Frontal cortex (tissue), 4 donors: ENCODE results near the gene TP53I13. TPM values are rescaled to one million over a fixed set of nuclear protein-coding genes. Genes with fewer than 3 reads are reported as not detected.
A peak's percentile ranks its signal among the peaks of the same experiment; 100 is the strongest.

Experiments used
- DNase-seq, 2 donors: peaks; one replicate each; pipeline ENCODE4 v3.0.0; 2012; ENCODE audit warnings: low spot score in 2 of 2
- FAIRE-seq: peaks from 2 replicates; lab custom pipeline; 2012; peaks lifted over from hg19 to GRCh38; lab: Jason Lieb, UNC
- total RNA-seq: library from RNA; depleted of rRNA; stranded (reverse); fragments of >200 nt; gene quantifications from one replicate; pipeline ENCODE4 v1.2.3, GENCODE V29; 2014
- donor health status: control.
- donor health status: control.
- donor health status: control.

The TP53I13 gene
- total RNA-seq, 1 donor from 2014 or later, result 4.9 TPM

GRCh38 chr17:29591146-29591736 is 22.7 kb downstream of the TP53I13 start:
- DNase-seq (peak in 1 of 2 donors; percentile 56), FAIRE-seq (no peak)

- FAIRE-seq, result no peak
Observed at GRCh38 chr17:29591737-29592608, 23.5 kb downstream of the TP53I13 start.

GRCh38 chr17:29592850-29593551 is 24.5 kb downstream of the TP53I13 start, which contains the start of gene ANKRD13B:
ANKRD13B (plus strand) TSS chr17:29593132; CDS start chr17:29593622, 490 bp downstream.
- DNase-seq (peak; percentile 68 to 80), FAIRE-seq (no peak)

More at GRCh38 chr17:29591737-29592608, 23.5 kb downstream of the TP53I13 start:
- DNase-seq, result peak; percentile 89 to 91

GRCh38 chr17:29593591-29594518 is 25.4 kb downstream of the TP53I13 start:
- DNase-seq (no peak), FAIRE-seq (no peak)

GRCh38 chr17:29594519-29595090 is 26.1 kb downstream of the TP53I13 start:
- DNase-seq (no peak), FAIRE-seq (no peak)

- no peak for DNase-seq
- no peak for FAIRE-seq
Observed at GRCh38 chr17:29595107-29595942, 26.8 kb downstream of the TP53I13 start.

- FAIRE-seq, result no peak
- no peak for DNase-seq
Observed at GRCh38 chr17:29595943-29596774, 27.7 kb downstream of the TP53I13 start.

GRCh38 chr17:29596811-29597210 is 28.3 kb downstream of the TP53I13 start:
- DNase-seq (no peak), FAIRE-seq (no peak)

- FAIRE-seq (no peak), DNase-seq (no peak)
Observed at GRCh38 chr17:29597361-29598172, 29.1 kb downstream of the TP53I13 start.

- DNase-seq (no peak), FAIRE-seq (no peak)
Observed at GRCh38 chr17:29603109-29603674, 34.7 kb downstream of the TP53I13 start.

- FAIRE-seq (no peak), DNase-seq (no peak)
Observed at GRCh38 chr17:29607557-29608195, 39.2 kb downstream of the TP53I13 start.

- DNase-seq (no peak), FAIRE-seq (no peak)
Observed at GRCh38 chr17:29608986-29609385, 40.5 kb downstream of the TP53I13 start.

GRCh38 chr17:29610395-29610794 is 41.9 kb downstream of the TP53I13 start:
- no peak for FAIRE-seq

GRCh38 chr17:29611351-29612093 is 43.0 kb downstream of the TP53I13 start:
- FAIRE-seq, result no peak
- no peak for DNase-seq

More at GRCh38 chr17:29610395-29610794, 41.9 kb downstream of the TP53I13 start:
- no peak for DNase-seq

GRCh38 chr17:29612094-29612403 is 43.5 kb downstream of the TP53I13 start:
- no peak for FAIRE-seq

More at GRCh38 chr17:29612094-29612403, 43.5 kb downstream of the TP53I13 start:
- no peak for DNase-seq
